CD14-positive monocyte (primary cell): ENCODE results near the gene TRAPPC12. TPM values are rescaled to one million over a fixed set of nuclear protein-coding genes. Genes with fewer than 3 reads are reported as not detected.

Experiments
- DNase-seq, 3 donors: peaks; one replicate each; pipeline ENCODE4 v3.0.0-alpha.2; 2011 to 2022
- H2AFZ ChIP-seq: 2 replicates; pipeline ENCODE4 v1.6.0; 2012; ENCODE audit warnings: mild to moderate bottlenecking, low read depth, low read length, inconsistent platforms; ENCODE audit not compliant: insufficient read depth, poor library complexity, severe bottlenecking
- H3K27ac ChIP-seq, 2 donors: 1 replicate in 1 of 2; 2 replicates in 1 of 2; pipeline ENCODE4 v1.5.1; 2012 to 2013; ENCODE audit warnings: low read length in 2 of 2, control low read depth in 1 of 2, inconsistent platforms in 1 of 2, low read depth in 1 of 2, mild to moderate bottlenecking in 1 of 2
- H3K27me3 ChIP-seq, 2 donors: one replicate each; pipeline versions ENCODE4 v1.6.0 to v1.6.1; 2011 to 2013; ENCODE audit warnings: low read length in 2 of 2; ENCODE audit not compliant: control insufficient read depth in 2 of 2, insufficient read depth in 2 of 2
- H3K36me3 ChIP-seq, 2 donors: replicated peaks in 1 of 2; 1 replicate in 1 of 2; 2 replicates in 1 of 2; pipeline versions ENCODE4 v1.5.1 to v1.6.1; 2012 to 2013; ENCODE audit warnings: low read length in 2 of 2, control low read depth in 1 of 2, inconsistent platforms in 1 of 2, mild to moderate bottlenecking in 1 of 2; ENCODE audit not compliant: insufficient read depth in 2 of 2, control insufficient read depth in 1 of 2
- H3K4me1 ChIP-seq, 2 donors: 1 replicate in 1 of 2; 2 replicates in 1 of 2; pipeline versions ENCODE4 v1.5.1 to v1.6.1; 2012 to 2013; ENCODE audit warnings: low read length in 2 of 2, control low read depth in 1 of 2, inconsistent platforms in 1 of 2, mild to moderate bottlenecking in 1 of 2, moderate library complexity in 1 of 2; ENCODE audit not compliant: insufficient read depth in 2 of 2, control insufficient read depth in 1 of 2
- H3K4me2 ChIP-seq: replicated peaks from 2 replicates; pipeline ENCODE3; 2012; ENCODE audit warnings: low read length, moderate library complexity, mild to moderate bottlenecking; ENCODE audit not compliant: poor library complexity, severe bottlenecking; ENCODE audit errors: extremely low read depth
- H3K4me3 ChIP-seq, 3 experiments: fragments of 200-600 bp in 1 of 3; sonication (generic) in 1 of 3; replicated peaks in 1 of 3; 1 replicate in 2 of 3; 2 replicates in 1 of 3; pipeline ENCODE4 v1.5.1; 2011 to 2013; ENCODE audit warnings: low read length in 3 of 3, mild to moderate bottlenecking in 3 of 3, control low read depth in 2 of 3, low read depth in 2 of 3, inconsistent platforms in 1 of 3, moderate library complexity in 1 of 3
- H3K79me2 ChIP-seq: 2 replicates; pipeline ENCODE4 v1.6.0; 2012; ENCODE audit warnings: mild to moderate bottlenecking, control low read depth, inconsistent platforms, low read length, moderate library complexity; ENCODE audit not compliant: insufficient read depth
- H3K9ac ChIP-seq: 2 replicates; pipeline ENCODE4 v1.6.0; 2017; ENCODE audit warnings: low read length, mild to moderate bottlenecking; ENCODE audit not compliant: insufficient read depth, poor library complexity, severe bottlenecking
- H3K9me3 ChIP-seq, 2 donors: replicated peaks in 1 of 2; 1 replicate in 1 of 2; 2 replicates in 1 of 2; pipeline versions ENCODE4 v1.5.1 to v1.6.1; 2012 to 2013; ENCODE audit warnings: low read length in 2 of 2, control low read depth in 1 of 2; ENCODE audit not compliant: control insufficient read depth in 1 of 2, insufficient read depth in 1 of 2
- H4K20me1 ChIP-seq: 2 replicates; pipeline ENCODE4 v1.6.0; 2012; ENCODE audit warnings: mild to moderate bottlenecking, low read length, control low read depth, moderate library complexity; ENCODE audit not compliant: insufficient read depth
- H3K27ac Mint-ChIP-seq, 7 donors: one replicate each; pipeline ENCODE4 v1.8.0; 2020; ENCODE audit warnings: mild to moderate bottlenecking in 7 of 7, mixed read lengths in 7 of 7, moderate library complexity in 6 of 7, inconsistent platforms in 2 of 7
- H3K27me3 Mint-ChIP-seq, 3 donors: one replicate each; pipeline ENCODE4 v1.8.0; 2021 to 2022; ENCODE audit warnings: low read depth in 3 of 3, mild to moderate bottlenecking in 3 of 3, mixed read lengths in 3 of 3, moderate library complexity in 3 of 3, inconsistent platforms in 1 of 3
- H3K36me3 Mint-ChIP-seq, 2 donors: one replicate each; pipeline ENCODE4 v1.8.0; 2020; ENCODE audit warnings: mixed read lengths in 2 of 2, inconsistent platforms in 1 of 2, mild to moderate bottlenecking in 1 of 2
- H3K4me1 Mint-ChIP-seq: one replicate; pipeline ENCODE4 v1.8.0; 2020; ENCODE audit warnings: mild to moderate bottlenecking, mixed read lengths
- H3K4me3 Mint-ChIP-seq, 2 donors: one replicate each; pipeline ENCODE4 v1.8.0; 2020; ENCODE audit warnings: mild to moderate bottlenecking in 2 of 2, mixed read lengths in 2 of 2, moderate library complexity in 1 of 2
- H3K9me3 Mint-ChIP-seq, 7 donors: one replicate each; pipeline ENCODE4 v1.8.0; 2020 to 2022; ENCODE audit warnings: mixed read lengths in 7 of 7, mild to moderate bottlenecking in 6 of 7, moderate library complexity in 6 of 7, inconsistent platforms in 2 of 7
- CTCF ChIP-seq: fragments of 200-600 bp; IDR thresholded peaks from one replicate; pipeline ENCODE4 v1.8.0; 2022; ENCODE audit warnings: antibody characterized with exemption, mild to moderate bottlenecking
- WGBS: methylation state at CpG from one replicate; pipeline ENCODE4 v1.1.5; 2013; ENCODE audit warnings: missing lambda C conversion rate; ENCODE audit not compliant: insufficient coverage; 5-methylcytosine and 5-hydroxymethylcytosine counted together
- intact Hi-C, 2 donors: fragments of 100-400 bp; cut with micrococcal nuclease; formaldehyde crosslinking; loops; one replicate each; pipeline versions ENCODE4 v1.15.0 to v1.15.1; 2023
- polyA plus RNA-seq, 3 donors: library from polyadenylated mRNA; depleted of rRNA in 1 of 3; unstranded in 2 of 3; stranded (reverse) in 1 of 3; fragments of 300-500 nt in 2 of 3; fragments of >200 nt in 1 of 3; fragmentation: Illumina TruSeq in 2 of 3; gene quantifications; 1 replicate in 2 of 3; 2 replicates in 1 of 3; pipeline ENCODE4 v1.2.3, GENCODE V29; 2012 to 2021

The TRAPPC12 gene
- polyA plus RNA-seq, 3 donors = 26.6 to 72.1 (median 44.7) TPM

- intact Hi-C loops = no loop called here
- peaks cover 54 to 79% of the 10 kb centered on the region in 2 donors for H3K36me3 ChIP-seq
- H3K36me3 Mint-ChIP-seq = peaks cover 50 to 82% of the 10 kb centered on the region in 2 donors
Observed at GRCh38 chr2:3478846-3479385, 99.4 kb downstream of the TRAPPC12 start.

More at GRCh38 chr2:3478846-3479385, 99.4 kb downstream of the TRAPPC12 start:
- Histone ChIP-seq H3K27ac (no peak overlapping the region), H3K79me2 (no peaks in the 10 kb centered on the region), H3K4me3 (no peak overlapping the region), H3K9me3 (no peaks in the 10 kb centered on the region), H3K4me2 (no peak overlapping the region), H3K9ac (no peak overlapping the region), H3K27me3 (no peaks in the 10 kb centered on the region), H2AFZ (no peak overlapping the region), H3K4me1 (no peaks in the 10 kb centered on the region), H4K20me1 (no peaks in the 10 kb centered on the region)
- H3K27ac Mint-ChIP-seq = no peak overlapping the region
- WGBS = 95% methylated on average over 15 of the region's 19 CpGs
- peaks cover 0 to 4% (median 4%) of the 10 kb centered on the region in 3 donors for H3K27me3 Mint-ChIP-seq
- H3K4me3 Mint-ChIP-seq = no peak overlapping the region
- no peak for TF ChIP-seq CTCF
- H3K9me3 Mint-ChIP-seq = no peaks in the 10 kb centered on the region
- H3K4me1 Mint-ChIP-seq = peaks cover 8% of the 10 kb centered on the region
- DNase-seq = no peak
